Cardiac fibroblast (primary cell): ENCODE data around the gene OMA1.

Experiments used
- DNase-seq, 2 donors: peaks; one replicate each; pipeline versions ENCODE4 v3.0.0 to v3.0.0-alpha.2; 2010; ENCODE audit warnings: low read depth in 2 of 2
- H3K4me3 ChIP-seq, 2 donors: replicated peaks in 1 of 2; 1 replicate in 1 of 2; 2 replicates in 1 of 2; pipeline ENCODE4 v1.5.1; 2011; ENCODE audit warnings: low read depth in 2 of 2, low read length in 2 of 2, mild to moderate bottlenecking in 2 of 2, moderate library complexity in 1 of 2
- TF ChIP-seq, protein P1 (sequence below): IDR thresholded peaks from one replicate; pipeline ENCODE4 v1.5.1; 2011; ENCODE audit warnings: low read depth, mild to moderate bottlenecking, low read length, inconsistent platforms

Gene OMA1

DNA sequence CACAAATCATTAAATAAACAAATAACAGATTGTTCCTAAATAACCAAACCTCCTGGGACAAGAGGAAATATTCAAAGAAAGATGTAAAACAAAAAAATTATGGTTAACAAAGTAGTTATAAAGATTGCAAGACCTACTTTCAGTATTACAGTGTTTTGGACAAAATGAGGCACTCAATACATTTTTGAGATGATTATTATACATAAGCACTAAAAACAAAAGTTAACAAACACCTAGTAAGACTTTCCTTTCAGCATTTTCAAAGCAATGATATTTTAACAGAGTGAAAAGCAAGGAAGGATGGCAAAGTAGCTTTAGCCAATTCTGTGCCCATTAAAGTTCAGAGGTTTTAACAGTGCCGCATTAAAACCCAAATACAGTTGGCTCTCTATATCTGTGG is 17.2 kb downstream of the OMA1 start:
- TF ChIP-seq, protein P1, sequence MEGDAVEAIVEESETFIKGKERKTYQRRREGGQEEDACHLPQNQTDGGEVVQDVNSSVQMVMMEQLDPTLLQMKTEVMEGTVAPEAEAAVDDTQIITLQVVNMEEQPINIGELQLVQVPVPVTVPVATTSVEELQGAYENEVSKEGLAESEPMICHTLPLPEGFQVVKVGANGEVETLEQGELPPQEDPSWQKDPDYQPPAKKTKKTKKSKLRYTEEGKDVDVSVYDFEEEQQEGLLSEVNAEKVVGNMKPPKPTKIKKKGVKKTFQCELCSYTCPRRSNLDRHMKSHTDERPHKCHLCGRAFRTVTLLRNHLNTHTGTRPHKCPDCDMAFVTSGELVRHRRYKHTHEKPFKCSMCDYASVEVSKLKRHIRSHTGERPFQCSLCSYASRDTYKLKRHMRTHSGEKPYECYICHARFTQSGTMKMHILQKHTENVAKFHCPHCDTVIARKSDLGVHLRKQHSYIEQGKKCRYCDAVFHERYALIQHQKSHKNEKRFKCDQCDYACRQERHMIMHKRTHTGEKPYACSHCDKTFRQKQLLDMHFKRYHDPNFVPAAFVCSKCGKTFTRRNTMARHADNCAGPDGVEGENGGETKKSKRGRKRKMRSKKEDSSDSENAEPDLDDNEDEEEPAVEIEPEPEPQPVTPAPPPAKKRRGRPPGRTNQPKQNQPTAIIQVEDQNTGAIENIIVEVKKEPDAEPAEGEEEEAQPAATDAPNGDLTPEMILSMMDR, result no peak
- H3K4me3 ChIP-seq, result no peak overlapping the region

DNA sequence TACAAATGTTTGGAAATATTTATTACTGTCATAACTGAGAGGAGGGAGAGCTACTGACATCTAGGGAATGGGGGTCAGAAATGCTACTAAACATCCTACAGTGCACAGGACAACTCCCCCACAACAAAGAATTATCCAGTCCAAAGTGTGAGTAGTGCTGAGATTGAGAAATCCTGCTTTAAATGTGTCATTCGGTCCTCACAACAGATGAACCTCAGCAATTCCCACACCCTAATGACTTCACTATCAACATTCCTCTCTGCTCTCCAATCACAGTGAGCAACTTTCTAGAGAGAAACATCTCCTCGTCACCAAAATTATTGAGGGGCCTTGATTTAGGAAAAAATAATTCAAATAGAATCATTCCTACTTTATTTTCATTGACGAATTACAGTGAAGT is 18.0 kb downstream of the OMA1 start:
- peak; percentile 84 to 90 for DNase-seq

More for the DNA sequence above, 17.2 kb downstream of the OMA1 start:
- DNase-seq, result peak in 1 of 2 donors; percentile 9

DNA sequence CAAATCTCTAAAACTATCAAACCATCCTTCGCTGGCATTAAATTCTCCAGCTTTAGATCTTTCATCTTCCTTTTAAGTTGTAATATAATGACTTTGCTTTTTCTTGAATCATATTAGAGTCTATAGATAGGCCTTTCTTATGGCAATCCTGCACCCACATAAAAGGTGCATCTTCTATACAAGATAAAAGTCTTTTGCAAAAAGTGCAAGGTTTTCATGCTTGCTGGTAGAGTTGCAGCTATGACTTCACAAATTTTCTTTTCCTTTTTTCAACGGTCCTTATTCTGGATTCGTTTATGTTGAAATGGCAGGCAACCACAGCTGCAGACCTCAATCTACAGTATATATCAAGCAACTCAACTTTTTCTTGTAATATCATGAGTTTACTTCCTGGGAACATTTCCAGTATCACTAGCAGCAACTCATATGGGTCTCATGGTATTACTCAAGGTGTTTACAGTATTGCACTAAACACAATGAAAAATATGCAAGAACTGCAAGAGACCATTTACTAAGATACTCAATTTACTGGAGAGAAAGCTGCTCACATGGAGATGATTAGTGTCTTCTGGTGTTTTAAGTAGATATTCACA is 22.1 kb downstream of the OMA1 start:
- no peak overlapping the region for H3K4me3 ChIP-seq
- TF ChIP-seq, protein P1, result no peak
- DNase-seq, result peak; percentile 42 to 49

More for the DNA sequence above, 18.0 kb downstream of the OMA1 start:
- H3K4me3 ChIP-seq, result no peak overlapping the region
- TF ChIP-seq, protein P1, result no peak

DNA sequence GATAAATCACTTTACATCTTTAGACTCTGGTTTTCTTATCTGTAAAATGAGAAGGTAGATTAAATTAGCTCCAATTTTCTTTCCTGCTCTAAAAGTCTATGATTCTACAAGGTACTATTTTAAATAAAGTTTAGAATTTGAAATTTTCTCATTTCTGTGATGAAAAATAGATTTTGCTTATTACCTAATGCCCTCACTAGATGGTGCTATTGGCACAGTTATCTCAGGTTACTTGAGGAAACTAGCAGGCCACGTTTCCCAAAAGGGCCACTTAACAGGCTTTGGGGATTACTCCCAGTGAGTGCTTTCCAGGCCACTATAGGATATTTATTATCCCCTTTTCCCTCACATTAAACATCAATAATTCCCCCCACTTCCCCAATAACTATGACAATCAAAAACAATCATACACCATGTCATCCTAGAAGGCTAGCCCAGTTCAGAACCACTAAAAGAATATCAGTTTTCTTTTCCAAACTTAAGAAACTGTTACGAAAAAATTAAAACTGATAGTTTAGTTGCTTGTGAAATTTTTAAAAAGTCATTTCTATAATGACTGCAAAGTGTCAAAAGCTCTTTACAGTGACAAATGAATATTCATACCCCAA is 30.6 kb downstream of the OMA1 start:
- peak; percentile 90 for DNase-seq
- TF ChIP-seq, protein P1, result peak; percentile 55
- no peak overlapping the region for H3K4me3 ChIP-seq

DNA sequence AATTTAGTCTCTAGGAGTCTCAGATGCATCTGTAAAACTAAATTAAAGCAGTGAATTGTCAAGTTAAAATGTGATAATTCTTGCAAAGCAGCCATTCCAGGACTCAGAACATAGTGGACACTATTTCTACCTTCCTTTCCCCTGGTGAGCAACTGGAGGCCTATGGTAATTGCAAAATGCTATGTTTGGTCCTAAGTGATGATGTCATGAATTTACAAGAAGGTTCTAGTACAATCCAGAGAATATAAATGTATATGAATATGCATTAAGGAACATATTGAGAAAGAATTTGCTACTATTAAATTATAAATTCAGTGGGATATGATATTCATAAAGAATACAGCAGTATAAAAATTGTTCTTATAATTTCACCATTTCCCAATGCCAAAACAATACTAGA is 32.6 kb downstream of the OMA1 start:
- no peak for DNase-seq
- no peak overlapping the region for H3K4me3 ChIP-seq
- TF ChIP-seq, protein P1, result no peak

DNA sequence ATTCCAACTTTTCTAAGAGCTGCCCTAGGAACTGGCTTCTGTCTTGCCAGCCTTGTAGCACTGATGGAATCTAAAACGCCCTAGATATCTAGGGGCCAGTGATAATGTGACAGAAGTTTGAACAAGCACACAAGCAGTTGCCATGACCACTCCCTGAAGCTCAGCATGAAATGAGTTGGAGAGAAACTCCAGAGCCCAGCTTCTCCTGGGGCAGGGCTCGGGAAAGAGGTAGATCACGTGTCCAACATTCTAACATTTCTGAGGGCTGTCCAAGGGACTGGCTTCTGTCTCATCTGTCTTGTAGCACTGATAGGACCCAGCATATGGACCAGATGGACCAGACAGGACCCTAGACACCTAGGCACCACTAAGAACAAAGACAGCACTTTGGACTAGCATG is 37.9 kb downstream of the OMA1 start:
- peak in 1 of 2 donors; percentile 7 for DNase-seq
- no peak overlapping the region for H3K4me3 ChIP-seq
- TF ChIP-seq, protein P1, result no peak

DNA sequence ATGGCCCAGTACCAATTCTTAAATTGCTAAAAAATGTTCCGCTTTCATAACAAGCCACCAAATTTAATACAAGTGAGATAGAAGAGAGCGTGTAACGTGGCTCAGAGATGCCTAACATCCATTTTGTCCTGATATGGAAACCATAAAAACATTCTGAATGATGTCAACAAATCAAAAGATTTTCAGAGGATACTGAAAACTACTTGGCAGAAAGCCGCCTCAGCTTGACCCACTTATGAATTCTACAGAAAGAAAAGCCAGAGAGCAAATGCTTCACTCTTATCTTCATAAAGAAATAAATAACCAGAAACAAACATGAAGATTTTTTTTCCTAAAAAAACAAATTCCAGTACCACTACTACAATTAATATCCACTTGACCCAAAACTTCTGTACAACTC is 41.2 kb downstream of the OMA1 start:
- no peak overlapping the region for H3K4me3 ChIP-seq
- no peak for DNase-seq
- TF ChIP-seq, protein P1, result no peak
